C4-2B (cell line): Measurements from ENCODE around the gene SYT2.

ENCODE experiments used
- CTCF ChIP-seq: fragments of 450-650 bp; conservative IDR thresholded peaks from 2 replicates; pipeline ENCODE4 v1.5.1; 2017; ENCODE audit warnings: mild to moderate bottlenecking
- ZFX ChIP-seq: fragments of 450-650 bp; IDR thresholded peaks from 2 replicates; pipeline ENCODE4 v1.6.1; 2017

- no peak for TF ChIP-seq CTCF
- no peak for TF ChIP-seq ZFX
Measured at GRCh38 chr1:202642212-202642611, 68.0 kb downstream of the SYT2 start.
